ENCODE measurements around the gene SSH2.

SSH2 gene

DNA sequence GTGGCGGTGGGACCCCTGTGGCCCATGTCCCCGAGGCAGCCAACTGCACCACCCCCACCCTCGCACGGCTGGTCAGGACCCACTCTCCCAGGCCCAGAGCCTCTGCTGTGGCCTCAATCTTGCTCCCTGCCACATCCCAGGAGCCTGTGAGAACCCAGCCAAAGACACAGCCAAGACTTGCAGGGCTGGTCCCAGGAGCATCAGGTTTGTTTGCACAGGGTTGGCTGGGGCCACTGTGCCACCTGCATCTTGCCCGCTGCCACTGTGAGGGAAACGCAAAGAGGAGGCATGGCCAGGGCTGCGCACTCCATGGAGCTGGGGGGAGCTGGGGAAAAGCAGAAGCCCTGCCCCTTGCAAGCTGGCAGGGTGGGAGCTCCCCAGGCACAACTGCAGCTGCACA, 92.5 kb downstream of the SSH2 start:
- Histone ChIP-seq H3K27ac (ENCODE audit: low read depth, low read length) (0 out of 2 replicates have a peak overlapping the region, but pooled peaks have one; percentile 78), H2AFZ (ENCODE audit: low read depth, low read length, severe bottlenecking) (no peak overlapping the region), H3K36me3 (ENCODE audit: low read length) (no peaks in the 10 kb centered on the region), H3F3A (ENCODE audit: insufficient read depth) (peaks cover 3% of the 10 kb centered on the region; the same call in 1 of the 2 replicates), H3K27me3 (ENCODE audit: low read length) (no peaks in the 10 kb centered on the region), H3K9ac (ENCODE audit: low read length) (no peak overlapping the region), H3K79me2 (ENCODE audit: insufficient read depth, low read length) (peaks cover 8% of the 10 kb centered on the region; the same call in 1 of the 2 replicates), H3K9me2 (replicated peaks; ENCODE audit: insufficient read depth, low read length) (no peaks in the 10 kb centered on the region), H4K20me1 (ENCODE audit: low read depth, low read length) (no peaks in the 10 kb centered on the region), H3K9me3 (ENCODE audit: insufficient read depth, low read length) (no peaks in the 10 kb centered on the region), H3K4me2 (ENCODE audit: low read depth, low read length, poor library complexity, severe bottlenecking) (no peak overlapping the region), H3K4me3 (ENCODE audit: insufficient read depth, low read length, poor library complexity, severe bottlenecking) (no peak overlapping the region)
- TF ChIP-seq EZH2phosphoT487 (conservative IDR thresholded peaks at IDR 0.05; ENCODE audit: low read length) = no peak
- TF ChIP-seq, protein P1, sequence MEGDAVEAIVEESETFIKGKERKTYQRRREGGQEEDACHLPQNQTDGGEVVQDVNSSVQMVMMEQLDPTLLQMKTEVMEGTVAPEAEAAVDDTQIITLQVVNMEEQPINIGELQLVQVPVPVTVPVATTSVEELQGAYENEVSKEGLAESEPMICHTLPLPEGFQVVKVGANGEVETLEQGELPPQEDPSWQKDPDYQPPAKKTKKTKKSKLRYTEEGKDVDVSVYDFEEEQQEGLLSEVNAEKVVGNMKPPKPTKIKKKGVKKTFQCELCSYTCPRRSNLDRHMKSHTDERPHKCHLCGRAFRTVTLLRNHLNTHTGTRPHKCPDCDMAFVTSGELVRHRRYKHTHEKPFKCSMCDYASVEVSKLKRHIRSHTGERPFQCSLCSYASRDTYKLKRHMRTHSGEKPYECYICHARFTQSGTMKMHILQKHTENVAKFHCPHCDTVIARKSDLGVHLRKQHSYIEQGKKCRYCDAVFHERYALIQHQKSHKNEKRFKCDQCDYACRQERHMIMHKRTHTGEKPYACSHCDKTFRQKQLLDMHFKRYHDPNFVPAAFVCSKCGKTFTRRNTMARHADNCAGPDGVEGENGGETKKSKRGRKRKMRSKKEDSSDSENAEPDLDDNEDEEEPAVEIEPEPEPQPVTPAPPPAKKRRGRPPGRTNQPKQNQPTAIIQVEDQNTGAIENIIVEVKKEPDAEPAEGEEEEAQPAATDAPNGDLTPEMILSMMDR (IDR thresholded peaks at IDR 0.05; ENCODE audit: insufficient read depth, low read length, poor library complexity, severe bottlenecking) = no peak

DNA sequence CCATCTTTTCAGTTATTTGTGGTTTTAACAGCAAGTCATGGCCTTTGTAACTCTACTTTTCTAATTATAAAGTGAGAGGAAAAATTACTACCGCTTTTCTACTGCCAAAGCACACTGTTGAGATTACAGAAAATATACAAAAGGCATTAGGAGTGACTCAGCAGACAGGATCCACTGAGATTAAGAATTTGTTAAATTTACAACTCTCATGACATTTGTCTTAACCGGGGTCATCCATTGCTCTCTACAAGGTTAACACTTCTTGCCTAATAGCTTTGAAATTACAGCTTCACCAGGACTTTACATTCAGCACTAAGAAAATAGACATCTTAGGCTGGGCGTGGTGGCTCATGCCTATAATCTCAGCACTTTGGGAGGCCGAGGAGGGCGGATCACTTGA, 93.4 kb downstream of the SSH2 start:
- Histone ChIP-seq H3K9me2 (replicated peaks; ENCODE audit: insufficient read depth, low read length) (no peaks in the 10 kb centered on the region), H4K20me1 (ENCODE audit: low read depth, low read length) (no peaks in the 10 kb centered on the region), H2AFZ (ENCODE audit: low read depth, low read length, severe bottlenecking) (no peak overlapping the region), H3K27ac (ENCODE audit: low read depth, low read length) (peak overlapping the region; percentile 78), H3K79me2 (ENCODE audit: insufficient read depth, low read length) (peaks cover 8% of the 10 kb centered on the region; the same call in 1 of the 2 replicates), H3K9me3 (ENCODE audit: insufficient read depth, low read length) (no peaks in the 10 kb centered on the region), H3K4me2 (ENCODE audit: low read depth, low read length, poor library complexity, severe bottlenecking) (peak overlapping the region; percentile 64), H3K4me3 (ENCODE audit: insufficient read depth, low read length, poor library complexity, severe bottlenecking) (no peak overlapping the region), H3K36me3 (ENCODE audit: low read length) (no peaks in the 10 kb centered on the region), H3F3A (ENCODE audit: insufficient read depth) (peaks cover 3% of the 10 kb centered on the region; the same call in 1 of the 2 replicates), H3K9ac (ENCODE audit: low read length) (peak overlapping the region; percentile 39), H3K27me3 (ENCODE audit: low read length) (no peaks in the 10 kb centered on the region)
- TF ChIP-seq EZH2phosphoT487 (conservative IDR thresholded peaks at IDR 0.05; ENCODE audit: low read length) = no peak
- TF ChIP-seq, protein P1 (IDR thresholded peaks at IDR 0.05; ENCODE audit: insufficient read depth, low read length, poor library complexity, severe bottlenecking) = no peak

DNA sequence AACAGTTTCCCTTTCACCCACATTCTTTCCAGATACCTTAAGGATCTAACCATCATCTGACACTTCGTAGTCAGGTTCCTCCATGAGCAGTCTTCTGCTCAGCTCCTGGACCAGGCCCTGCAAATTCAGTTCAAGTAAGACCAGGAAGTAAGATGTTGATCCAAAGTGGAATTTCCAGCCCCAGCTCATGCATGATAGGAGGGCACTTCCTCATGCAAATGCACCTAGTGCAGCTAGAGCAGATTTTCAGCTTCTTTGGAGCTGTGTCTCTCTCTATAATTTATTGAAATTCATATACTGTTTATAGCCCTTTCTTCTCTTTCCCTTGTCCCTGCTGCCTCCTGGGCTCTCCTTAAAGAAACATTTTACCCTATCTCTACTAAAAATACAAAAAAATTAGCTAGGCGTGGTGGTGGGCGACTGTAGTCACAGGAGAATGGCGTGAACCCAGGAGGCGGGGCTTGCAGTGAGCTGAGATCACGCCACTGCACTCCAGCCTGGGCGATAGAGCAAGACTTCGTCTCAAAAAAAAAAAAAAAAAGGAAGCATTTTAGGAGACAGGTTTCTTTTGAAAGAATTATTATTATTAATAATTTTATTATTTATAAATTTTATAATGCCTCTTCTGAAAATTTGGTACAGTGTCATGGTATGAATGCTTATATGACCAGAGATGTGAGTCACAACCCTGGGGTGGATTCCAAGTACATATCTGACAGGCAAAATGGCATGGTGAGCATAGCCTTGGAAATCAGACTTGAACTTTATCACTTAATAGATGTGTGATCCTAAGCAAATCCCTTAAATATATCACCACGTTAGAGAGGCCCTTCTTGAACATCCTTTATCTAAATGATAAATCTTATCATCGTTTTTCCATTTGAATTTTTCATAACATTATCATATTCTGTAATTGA, 94.3 kb downstream of the SSH2 start:
- Histone ChIP-seq H2AFZ (ENCODE audit: low read depth, low read length, severe bottlenecking) (no peak overlapping the region), H3K36me3 (ENCODE audit: low read length) (no peaks in the 10 kb centered on the region), H3K9me2 (replicated peaks; ENCODE audit: insufficient read depth, low read length) (no peaks in the 10 kb centered on the region), H3K9me3 (ENCODE audit: insufficient read depth, low read length) (no peaks in the 10 kb centered on the region), H3K4me3 (ENCODE audit: insufficient read depth, low read length, poor library complexity, severe bottlenecking) (peak overlapping the region; percentile 41), H3K79me2 (ENCODE audit: insufficient read depth, low read length) (peaks cover 8% of the 10 kb centered on the region; the same call in 1 of the 2 replicates), H3F3A (ENCODE audit: insufficient read depth) (peaks cover 3% of the 10 kb centered on the region; the same call in 1 of the 2 replicates), H3K27ac (ENCODE audit: low read depth, low read length) (peak overlapping the region; percentile 78), H4K20me1 (ENCODE audit: low read depth, low read length) (no peaks in the 10 kb centered on the region), H3K4me2 (ENCODE audit: low read depth, low read length, poor library complexity, severe bottlenecking) (peak overlapping the region; percentile 64), H3K9ac (ENCODE audit: low read length) (peak overlapping the region; percentile 39), H3K27me3 (ENCODE audit: low read length) (no peaks in the 10 kb centered on the region)
- TF ChIP-seq EZH2phosphoT487 (conservative IDR thresholded peaks at IDR 0.05; ENCODE audit: low read length) = no peak
- TF ChIP-seq, protein P1 (IDR thresholded peaks at IDR 0.05; ENCODE audit: insufficient read depth, low read length, poor library complexity, severe bottlenecking) = no peak

All from SU-DHL-6 (cell line).